HepG2 (cell line): ENCODE results near the gene TTC31. TPM values are rescaled to one million over a fixed set of nuclear protein-coding genes. Genes with fewer than 3 reads are reported as not detected.
A peak's percentile ranks its signal among the peaks of the same experiment; 100 is the strongest.

Experiments
- ATF5 ChIP-seq: sonication (generic); formaldehyde crosslinking; IDR thresholded peaks from 2 replicates; pipeline ENCODE4 v1.4.0; 2020; ENCODE audit warnings: mild to moderate bottlenecking, low read depth, missing genetic modification reagents
- EP300 ChIP-seq, 3 experiments: sonication (generic) in 1 of 3; formaldehyde crosslinking in 1 of 3; IDR thresholded peaks; 2 replicates each; pipeline versions ENCODE4 v1.5.1 to v1.6.1; 2011 to 2020; ENCODE audit warnings: low read depth in 2 of 3, low read length in 2 of 3, borderline replicate concordance in 1 of 3, improper control_type of control experiment in 1 of 3, mild to moderate bottlenecking in 1 of 3, missing genetic modification reagents in 1 of 3, moderate library complexity in 1 of 3
- KDM2A ChIP-seq: sonication (generic); formaldehyde crosslinking; IDR thresholded peaks from 2 replicates; pipeline ENCODE4 v1.4.0; 2020; ENCODE audit warnings: low read depth, missing genetic modification reagents, borderline replicate concordance
- NFAT5 ChIP-seq: sonication (generic); formaldehyde crosslinking; IDR thresholded peaks from 2 replicates; pipeline ENCODE4 v1.4.0; 2020; ENCODE audit warnings: missing genetic modification reagents
- NFKBIZ ChIP-seq: IDR thresholded peaks from 2 replicates; pipeline ENCODE4 v1.6.1; 2018; ENCODE audit warnings: missing genetic modification reagents, missing compliant biosample characterization
- NR2F6 ChIP-seq, 2 experiments: IDR thresholded peaks; 2 replicates each; pipeline ENCODE4 v1.6.1; 2016; ENCODE audit warnings: antibody characterized with exemption in 1 of 2, mild to moderate bottlenecking in 1 of 2
- PAWR ChIP-seq: sonication (generic); formaldehyde crosslinking; IDR thresholded peaks from 2 replicates; pipeline ENCODE4 v1.4.0; 2020; ENCODE audit warnings: missing genetic modification reagents, mild to moderate bottlenecking, borderline replicate concordance
- SIN3A ChIP-seq: IDR thresholded peaks from 2 replicates; pipeline ENCODE4 v1.6.1; 2011; ENCODE audit warnings: low read depth, mild to moderate bottlenecking, control low read depth, low read length, borderline replicate concordance
- TGIF2 ChIP-seq: IDR thresholded peaks from 2 replicates; pipeline ENCODE4 v1.6.1; 2016; ENCODE audit warnings: control low read depth, missing compliant biosample characterization
- XRCC5 ChIP-seq: fragments of 200-400 bp; formaldehyde crosslinking; optimal IDR thresholded peaks from 2 replicates; pipeline ENCODE3; 2017; ENCODE audit warnings: mild to moderate bottlenecking, low read length
- ZBTB2 ChIP-seq: sonication (generic); formaldehyde crosslinking; IDR thresholded peaks from 2 replicates; pipeline ENCODE4 v1.8.0; 2022; ENCODE audit warnings: low read depth, missing genetic modification reagents
- ZFYVE20 ChIP-seq: sonication (generic); formaldehyde crosslinking; IDR thresholded peaks from 2 replicates; pipeline ENCODE4 v1.8.0; 2023; ENCODE audit warnings: low read depth, mild to moderate bottlenecking, moderate library complexity, missing genetic modification reagents, borderline replicate concordance
- ZNF224 ChIP-seq: sonication (generic); formaldehyde crosslinking; IDR thresholded peaks from 2 replicates; pipeline ENCODE4 v1.5.0; 2020; ENCODE audit warnings: mild to moderate bottlenecking, missing genetic modification reagents
- ZNF225 ChIP-seq: sonication (generic); formaldehyde crosslinking; IDR thresholded peaks from 2 replicates; pipeline ENCODE4 v1.4.0; 2020; ENCODE audit warnings: mild to moderate bottlenecking, missing genetic modification reagents
- ZNF263 ChIP-seq: sonication (generic); formaldehyde crosslinking; IDR thresholded peaks from 2 replicates; pipeline ENCODE4 v1.4.0; 2020; ENCODE audit warnings: missing genetic modification reagents
- ZNF431 ChIP-seq: sonication (generic); formaldehyde crosslinking; IDR thresholded peaks from 2 replicates; pipeline ENCODE4 v1.9.0; 2022; ENCODE audit warnings: missing genetic modification reagents, low read depth, mild to moderate bottlenecking, borderline replicate concordance
- ZNF432 ChIP-seq: sonication (generic); formaldehyde crosslinking; IDR thresholded peaks from 2 replicates; pipeline ENCODE4 v1.5.0; 2020; ENCODE audit warnings: missing genetic modification reagents, mild to moderate bottlenecking, borderline replicate concordance
- ZNF562 ChIP-seq: sonication (generic); formaldehyde crosslinking; IDR thresholded peaks from 2 replicates; pipeline ENCODE4 v1.8.0; 2022; ENCODE audit warnings: missing genetic modification reagents, borderline replicate concordance
- polyA plus RNA-seq, 8 experiments: library from polyadenylated mRNA; depleted of rRNA in 3 of 8; stranded (reverse) in 7 of 8; unstranded in 1 of 8; fragments of >200 nt; fragmentation: Illumina TruSeq in 4 of 8; extraction: Trizol in 4 of 8; gene quantifications; 2 replicates each; pipeline versions ENCODE4 v1.2.1 to v1.2.3, GENCODE V29; 2011 to 2016; ENCODE audit warnings: low read depth in 4 of 8, missing spikeins in 1 of 8, mixed read lengths in 1 of 8; ENCODE audit not compliant: insufficient read depth in 1 of 8
- total RNA-seq, 5 experiments: library from RNA; depleted of rRNA; stranded (reverse); fragments of >200 nt; fragmentation: Illumina TruSeq; extraction: Trizol; gene quantifications; 2 replicates each; pipeline ENCODE4 v1.2.3, GENCODE V29; 2016; ENCODE audit warnings: low read depth in 1 of 5

TTC31 gene
- total and polyA plus RNA-seq, 2 of the 13 experiments (the other 11 are each of a cell fraction or from before 2014, with no cell fraction given) = 28.3 to 39.5 TPM

- TF ChIP-seq NFAT5 (CRISPR knock-in tag) (no peak), TGIF2 (CRISPR knock-in tag) (peak; percentile 28; the same call in 1 of the 2 replicates), ZFYVE20 (no peak), SIN3A (no peak), ZNF225 (CRISPR knock-in tag) (no peak), ZNF431 (no peak), ZNF263 (no peak), KDM2A (CRISPR knock-in tag) (peak; percentile 60; the same call in 1 of the 2 replicates), ZNF432 (CRISPR knock-in tag) (no peak), ZBTB2 (CRISPR knock-in tag) (no peak), ATF5 (CRISPR knock-in tag) (0 out of 2 replicates have a peak, but pooled peaks have one; percentile 13), ZNF562 (CRISPR knock-in tag) (no peak), ZNF224 (CRISPR knock-in tag) (no peak), NFKBIZ (no peak), NR2F6 (IDR thresholded peaks at IDR 0.05) (no peak), NR2F6 (CRISPR knock-in tag; IDR thresholded peaks at IDR 0.05) (no peak), XRCC5 (peak; percentile 31), PAWR (CRISPR knock-in tag) (no peak), EP300 (IDR thresholded peaks at IDR 0.05; ENCODE audit: low read depth in 2 of 2, low read length in 2 of 2) (peak in 1 of 2 experiments; percentile 23; a peak in 1 of 4 replicates), EP300 (CRISPR knock-in tag; IDR thresholded peaks at IDR 0.05; ENCODE audit: borderline replicate concordance) (no peak)
These were observed 18.6 kb downstream of the TTC31 start (continued) for GRCh38 chr2:74501335-74502071.
